Memory B cell (primary cell): ENCODE results near the gene APOH.

Experiments
- ATAC-seq: fragments of 150-1000 bp; cut with Tn5 transposase; 2 replicates; pipeline ENCODE4 v1.10.0; 2021; ENCODE audit warnings: low read depth, mild to moderate bottlenecking, moderate library complexity
- DNase-seq, 2 donors: peaks; one replicate each; pipeline ENCODE4 v3.0.0; 2022; ENCODE audit warnings: low spot score in 2 of 2
- H3K27ac Mint-ChIP-seq: one replicate; pipeline ENCODE4 v1.8.0; 2022; ENCODE audit warnings: mild to moderate bottlenecking, moderate library complexity, mixed read lengths
- H3K27me3 Mint-ChIP-seq: one replicate; pipeline ENCODE4 v1.8.0; 2022; ENCODE audit warnings: mixed read lengths
- H3K36me3 Mint-ChIP-seq: one replicate; pipeline ENCODE4 v1.8.0; 2022; ENCODE audit warnings: mild to moderate bottlenecking, mixed read lengths
- H3K4me1 Mint-ChIP-seq: one replicate; pipeline ENCODE4 v1.8.0; 2022; ENCODE audit warnings: mixed read lengths
- H3K4me3 Mint-ChIP-seq: one replicate; pipeline ENCODE4 v1.8.0; 2022; ENCODE audit warnings: mild to moderate bottlenecking, moderate library complexity, mixed read lengths
- H3K9me3 Mint-ChIP-seq: one replicate; pipeline ENCODE4 v1.8.0; 2022; ENCODE audit warnings: mixed read lengths

The APOH gene, protein sequence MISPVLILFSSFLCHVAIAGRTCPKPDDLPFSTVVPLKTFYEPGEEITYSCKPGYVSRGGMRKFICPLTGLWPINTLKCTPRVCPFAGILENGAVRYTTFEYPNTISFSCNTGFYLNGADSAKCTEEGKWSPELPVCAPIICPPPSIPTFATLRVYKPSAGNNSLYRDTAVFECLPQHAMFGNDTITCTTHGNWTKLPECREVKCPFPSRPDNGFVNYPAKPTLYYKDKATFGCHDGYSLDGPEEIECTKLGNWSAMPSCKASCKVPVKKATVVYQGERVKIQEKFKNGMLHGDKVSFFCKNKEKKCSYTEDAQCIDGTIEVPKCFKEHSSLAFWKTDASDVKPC

DNA sequence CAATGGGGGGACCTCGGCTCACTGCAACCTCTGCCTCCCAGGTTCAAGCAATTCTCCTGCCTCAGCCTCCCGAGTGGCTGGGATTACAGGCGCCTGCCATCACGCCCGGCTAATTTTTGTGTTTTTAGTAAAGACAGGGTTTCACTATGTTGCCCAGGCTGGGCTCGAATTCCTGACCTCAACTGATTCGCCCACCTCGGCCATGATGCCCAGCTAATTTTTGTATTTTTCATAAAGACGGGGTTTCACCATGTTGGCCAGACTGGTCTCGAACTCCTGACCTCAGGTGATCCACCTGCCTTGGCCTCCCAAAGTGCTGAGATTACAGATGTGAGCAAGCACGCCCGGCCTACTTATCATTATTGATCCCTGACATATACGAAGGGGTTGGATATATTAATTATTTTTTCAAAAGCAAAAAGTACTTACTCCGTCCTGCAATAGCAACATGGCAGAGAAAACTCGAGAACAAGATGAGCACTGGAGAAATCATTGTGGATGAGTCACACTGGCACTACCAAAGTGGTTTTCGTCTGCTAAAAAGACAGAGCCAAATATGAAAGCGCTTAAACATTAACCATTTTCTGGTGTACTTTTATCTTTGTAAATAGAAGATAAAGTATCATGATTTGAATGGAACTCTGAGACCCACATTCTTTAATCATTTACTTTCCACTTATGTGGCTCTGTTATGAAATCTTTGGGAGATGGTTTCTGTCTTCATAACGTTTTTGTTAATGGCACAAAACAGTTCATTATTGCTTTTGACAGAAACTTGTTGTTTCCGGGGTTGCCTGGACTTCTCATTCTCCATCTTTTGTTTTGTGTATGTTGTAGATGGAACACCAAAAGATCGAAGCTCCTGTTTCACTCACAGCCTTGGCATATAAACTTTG lies at the start of gene APOH:
Gene APOH, minus strand, starts transcription at position 529 of the 896 bp plus-strand sequence. Its CDS starts 36 bp downstream, at position 493.
- DNase-seq (no peak), ATAC-seq (no peak)
- peaks cover 8% of the 10 kb centered on the region for H3K27me3 Mint-ChIP-seq

DNA sequence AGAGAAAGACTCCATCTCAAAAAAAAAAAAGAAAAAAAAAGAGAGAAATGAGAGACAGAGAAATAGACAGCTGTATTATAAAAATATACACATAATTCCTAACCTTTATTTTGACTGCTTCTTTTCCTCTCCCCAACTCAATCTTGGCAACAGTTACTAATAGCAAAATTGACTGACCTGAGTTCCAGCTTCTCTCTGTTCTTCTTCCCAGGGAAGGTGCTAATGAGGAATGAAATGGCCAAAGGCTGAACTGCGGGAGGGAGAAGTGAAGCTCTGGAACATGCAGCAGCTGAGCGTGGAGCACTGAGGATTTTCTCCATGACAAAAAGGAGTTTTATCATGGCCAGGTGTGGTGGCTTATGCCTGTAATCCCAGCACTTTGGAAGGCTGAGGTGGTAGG lies 48.0 kb upstream of the APOH start:
- Mint-ChIP-seq H3K36me3 (no peaks in the 10 kb centered on the region), H3K9me3 (no peaks in the 10 kb centered on the region), H3K4me1 (no peaks in the 10 kb centered on the region), H3K4me3 (no peak overlapping the region), H3K27ac (no peak overlapping the region), H3K27me3 (peaks cover 6% of the 10 kb centered on the region)
- DNase-seq, result no peak
- ATAC-seq, result no peak

More for the DNA sequence above, at the start of gene APOH:
- Mint-ChIP-seq H3K36me3 (no peaks in the 10 kb centered on the region), H3K4me3 (no peak within 1 kb of the TSS), H3K27ac (no peak within 1 kb of the TSS), H3K9me3 (no peaks in the 10 kb centered on the region), H3K4me1 (no peaks in the 10 kb centered on the region)

DNA sequence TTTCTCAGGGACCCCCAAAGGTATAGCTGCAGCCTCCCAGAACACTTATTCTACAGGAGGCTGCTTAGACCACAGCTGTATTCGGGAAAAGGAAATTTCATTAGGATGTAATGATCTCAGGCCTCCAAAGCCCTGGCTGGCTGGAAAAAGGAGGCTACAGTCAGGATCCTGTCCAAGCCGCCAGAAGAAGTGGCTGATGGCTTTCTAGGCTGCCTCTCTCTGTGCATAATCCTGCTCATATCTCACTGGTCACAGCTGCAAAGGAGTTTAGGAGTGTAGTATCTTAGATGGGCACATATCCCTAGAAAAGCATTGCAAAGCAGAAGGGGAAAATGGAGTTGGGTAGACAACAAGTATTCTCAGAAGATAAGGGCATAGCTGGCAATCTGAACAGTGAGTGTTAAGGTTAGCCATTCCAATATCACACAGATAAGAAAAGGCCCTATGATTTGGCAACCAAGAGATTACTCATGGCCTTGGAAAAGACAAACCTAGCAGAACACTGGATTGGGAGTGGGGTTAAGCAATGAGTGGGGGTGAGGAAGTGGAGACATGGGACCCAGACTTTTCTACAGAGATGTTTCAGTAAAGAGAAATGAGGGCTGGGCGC lies 47.2 kb upstream of the APOH start:
- ATAC-seq (no peak), DNase-seq (no peak)
- Mint-ChIP-seq H3K4me1 (no peaks in the 10 kb centered on the region), H3K4me3 (no peak overlapping the region), H3K9me3 (peaks cover 2% of the 10 kb centered on the region), H3K27ac (no peak overlapping the region), H3K27me3 (peaks cover 6% of the 10 kb centered on the region), H3K36me3 (no peaks in the 10 kb centered on the region)

DNA sequence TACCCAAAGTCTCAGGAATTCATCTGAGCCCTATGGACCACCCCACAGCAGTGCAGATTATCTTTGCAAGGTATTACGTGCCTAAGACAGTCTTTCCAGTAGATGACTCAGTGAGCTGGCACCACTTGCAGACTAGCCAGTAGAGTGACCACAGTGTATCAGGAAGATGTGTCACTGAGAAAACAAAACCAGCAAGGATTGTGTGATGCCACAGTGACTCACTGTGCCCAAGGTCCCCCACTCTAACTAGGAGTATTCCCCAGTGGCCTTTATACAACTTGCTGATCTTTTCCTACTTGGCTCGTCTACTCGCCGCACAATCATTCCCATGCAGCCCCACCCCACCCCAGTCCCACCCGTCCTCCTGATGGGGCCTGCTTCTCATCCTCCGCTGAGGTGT lies 46.4 kb upstream of the APOH start:
- Mint-ChIP-seq H3K27me3 (peaks cover 6% of the 10 kb centered on the region), H3K4me3 (no peak overlapping the region), H3K9me3 (peaks cover 4% of the 10 kb centered on the region), H3K4me1 (no peaks in the 10 kb centered on the region), H3K36me3 (no peaks in the 10 kb centered on the region), H3K27ac (no peak overlapping the region)
- DNase-seq (no peak), ATAC-seq (no peak)

DNA sequence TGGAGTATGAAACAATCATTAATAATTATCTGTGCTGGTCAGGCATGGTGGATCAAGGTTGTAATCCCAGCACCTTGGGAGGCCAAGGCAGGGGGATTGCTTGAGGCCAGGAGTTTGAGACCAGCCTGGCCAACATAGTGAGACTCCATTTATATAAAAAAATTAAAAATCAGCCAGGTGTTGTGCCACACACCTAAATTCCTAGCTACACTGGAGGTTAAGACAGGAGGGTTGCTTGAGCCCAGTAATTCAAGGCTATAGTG lies 44.3 kb upstream of the APOH start:
- Mint-ChIP-seq H3K27me3 (peaks cover 6% of the 10 kb centered on the region), H3K4me1 (no peaks in the 10 kb centered on the region), H3K9me3 (peaks cover 6% of the 10 kb centered on the region), H3K4me3 (no peak overlapping the region), H3K27ac (no peak overlapping the region), H3K36me3 (no peaks in the 10 kb centered on the region)
- no peak for DNase-seq
- no peak for ATAC-seq

DNA sequence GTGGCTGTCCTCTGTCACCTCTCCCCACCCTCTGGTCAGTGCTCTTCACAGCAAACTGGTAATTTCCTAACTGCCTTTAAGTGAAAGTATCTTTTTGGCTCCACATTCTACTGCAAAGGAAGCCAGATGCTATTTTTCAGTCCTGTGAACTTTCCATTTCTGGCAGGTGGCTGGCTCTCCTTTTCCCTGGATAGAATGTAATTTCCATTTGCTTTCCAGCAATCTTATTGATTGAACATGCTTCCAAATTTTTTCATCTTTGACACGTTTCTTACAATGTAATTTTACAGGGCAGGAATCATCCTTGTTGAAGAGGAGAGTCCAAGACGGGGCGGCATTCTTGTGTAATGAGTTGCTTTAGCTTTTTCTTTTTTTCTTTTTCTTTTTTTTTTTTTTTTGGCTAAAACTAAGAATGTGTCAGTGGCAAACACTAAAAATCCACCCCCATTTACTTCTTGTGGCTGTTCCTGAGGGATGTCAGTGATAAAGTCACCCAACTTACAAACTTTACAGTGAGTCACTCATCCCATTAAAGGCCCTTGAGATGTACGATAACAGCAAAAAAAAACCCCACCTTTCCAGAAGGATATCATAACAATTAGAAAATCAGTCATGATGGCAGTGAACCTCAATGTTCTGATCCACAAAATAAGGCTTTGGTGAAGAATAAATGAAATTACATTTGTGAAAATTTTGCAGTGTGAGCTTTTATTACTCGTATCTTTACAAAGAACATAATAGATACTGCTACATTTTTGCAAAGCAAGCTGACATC lies 43.8 kb upstream of the APOH start:
- Mint-ChIP-seq H3K4me1 (no peaks in the 10 kb centered on the region), H3K27me3 (peaks cover 6% of the 10 kb centered on the region), H3K27ac (no peak overlapping the region), H3K9me3 (peaks cover 7% of the 10 kb centered on the region), H3K36me3 (no peaks in the 10 kb centered on the region), H3K4me3 (no peak overlapping the region)
- DNase-seq (no peak), ATAC-seq (no peak)

DNA sequence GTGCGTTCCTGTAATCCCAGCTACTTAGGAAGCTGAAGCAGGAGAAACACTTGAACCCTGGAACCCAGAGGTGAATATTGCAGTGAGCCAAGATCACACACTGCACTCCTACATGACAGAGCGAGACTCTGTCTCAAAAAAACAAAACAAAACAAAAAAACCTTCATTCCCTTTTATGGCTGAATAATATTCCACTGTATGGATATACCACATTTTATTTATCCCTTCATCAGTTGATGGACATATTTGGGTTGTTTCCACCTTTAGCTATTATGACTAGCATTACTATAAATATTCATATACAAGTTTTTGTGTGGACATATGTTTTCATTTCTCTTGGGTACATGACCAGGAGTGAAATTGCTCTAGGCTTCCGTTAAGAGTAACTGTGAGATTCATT lies 42.3 kb upstream of the APOH start:
- Mint-ChIP-seq H3K4me1 (no peaks in the 10 kb centered on the region), H3K4me3 (no peak overlapping the region), H3K27me3 (peaks cover 4% of the 10 kb centered on the region), H3K27ac (no peak overlapping the region), H3K9me3 (peaks cover 7% of the 10 kb centered on the region), H3K36me3 (no peaks in the 10 kb centered on the region)
- no peak for ATAC-seq
- DNase-seq, result no peak

DNA sequence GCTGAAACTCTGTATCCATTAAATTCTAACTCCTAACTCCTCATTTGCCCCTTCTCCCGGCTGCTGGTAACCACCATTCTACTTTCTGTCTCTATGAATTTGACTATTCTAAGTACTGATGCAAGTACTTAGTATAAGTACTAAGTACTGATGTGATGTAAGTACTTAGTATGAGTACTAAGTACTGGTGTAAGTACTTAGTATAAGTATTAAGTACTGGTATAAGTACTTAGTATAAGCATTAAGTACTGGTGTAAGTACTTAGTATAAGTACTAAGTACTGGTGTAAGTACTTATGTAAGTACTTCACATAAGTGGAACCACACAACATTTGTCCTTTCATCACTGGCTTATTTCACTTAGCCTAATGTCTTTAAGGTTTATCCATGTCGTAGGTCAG lies 40.9 kb upstream of the APOH start:
- H3K4me3 Mint-ChIP-seq, result no peak overlapping the region
- peaks cover 2% of the 10 kb centered on the region for H3K27me3 Mint-ChIP-seq
- H3K9me3 Mint-ChIP-seq, result peaks cover 7% of the 10 kb centered on the region
- H3K27ac Mint-ChIP-seq, result no peak overlapping the region
- ATAC-seq (no peak), DNase-seq (no peak)
- no peaks in the 10 kb centered on the region for H3K4me1 Mint-ChIP-seq
- no peaks in the 10 kb centered on the region for H3K36me3 Mint-ChIP-seq

DNA sequence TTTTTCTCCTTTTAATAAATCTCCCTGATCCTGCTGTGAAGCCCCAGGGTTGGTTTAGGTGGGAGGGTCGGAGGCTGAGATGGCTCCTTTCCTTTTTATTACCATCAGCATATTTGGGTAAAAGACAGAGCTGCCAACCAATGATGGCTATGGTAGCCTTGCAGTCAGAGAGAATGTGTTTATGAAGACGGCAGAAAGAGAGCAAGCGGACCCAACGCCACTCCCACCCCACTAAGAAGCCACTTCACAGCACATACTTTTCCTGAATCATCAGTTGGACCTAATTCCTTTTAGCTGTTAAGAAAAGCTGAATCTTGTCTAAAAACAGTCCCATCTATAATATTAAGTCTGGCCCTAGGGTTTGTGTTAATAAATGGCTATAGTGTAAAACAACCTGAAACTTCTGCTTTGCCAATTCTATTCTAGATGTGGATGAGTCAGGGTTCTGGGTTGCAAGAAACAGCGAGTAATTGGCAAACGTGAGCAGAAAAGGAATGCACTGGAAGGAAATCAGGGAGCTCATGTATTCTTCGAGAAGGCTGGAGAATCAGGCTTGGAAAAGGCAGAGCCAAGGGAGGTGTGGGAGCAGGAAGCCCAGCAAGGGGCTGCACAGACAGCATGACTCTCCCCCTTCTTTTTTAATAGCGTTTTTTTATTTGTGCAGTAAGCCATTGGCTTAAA lies 39.2 kb upstream of the APOH start:
- no peak for DNase-seq
- no peaks in the 10 kb centered on the region for H3K4me1 Mint-ChIP-seq
- no peak overlapping the region for H3K4me3 Mint-ChIP-seq
- peaks cover 10% of the 10 kb centered on the region for H3K9me3 Mint-ChIP-seq
- H3K27me3 Mint-ChIP-seq, result peaks cover 2% of the 10 kb centered on the region
- H3K36me3 Mint-ChIP-seq, result no peaks in the 10 kb centered on the region
- no peak for ATAC-seq
- H3K27ac Mint-ChIP-seq, result no peak overlapping the region

DNA sequence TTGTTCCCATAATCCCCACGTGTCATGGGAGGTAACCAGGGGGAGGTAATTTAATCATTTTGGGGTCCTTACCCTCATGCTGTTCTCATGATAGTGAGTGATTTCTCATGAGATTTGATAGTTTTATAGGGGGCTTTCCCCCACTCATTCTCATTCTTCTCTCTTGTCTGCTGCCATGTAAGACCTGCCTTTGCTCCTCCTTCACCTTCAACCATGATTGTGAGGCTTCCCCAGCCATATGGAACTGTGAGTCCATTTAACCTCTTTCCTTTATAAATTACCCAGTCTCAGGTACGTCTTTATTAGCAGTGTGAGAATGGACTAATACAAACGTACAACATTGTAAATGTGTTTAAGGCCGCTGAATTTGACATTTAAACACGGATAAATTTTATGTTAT lies 35.5 kb upstream of the APOH start:
- Mint-ChIP-seq H3K4me1 (no peaks in the 10 kb centered on the region), H3K27ac (no peak overlapping the region), H3K36me3 (no peaks in the 10 kb centered on the region), H3K9me3 (peaks cover 5% of the 10 kb centered on the region), H3K4me3 (no peak overlapping the region), H3K27me3 (peaks cover 4% of the 10 kb centered on the region)
- ATAC-seq (no peak), DNase-seq (no peak)

DNA sequence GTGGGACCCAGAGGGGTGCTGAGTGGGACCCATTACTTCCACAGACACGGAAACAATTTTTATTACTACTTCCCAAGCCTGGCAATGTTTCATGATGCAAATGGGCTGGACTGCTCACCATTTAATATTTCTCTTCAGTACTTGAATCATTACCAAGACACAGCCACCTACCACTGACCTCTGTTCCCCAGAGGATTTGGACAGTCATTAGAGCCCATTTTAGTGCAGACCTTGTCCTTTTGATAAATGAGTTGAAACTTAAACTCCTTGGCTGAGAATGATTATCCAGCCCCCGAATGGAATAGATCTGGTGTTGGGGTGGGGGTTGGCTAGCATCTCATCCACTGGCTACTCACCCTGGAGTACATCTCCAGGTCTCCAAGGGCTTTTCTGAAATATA lies 33.6 kb upstream of the APOH start:
- no peak for DNase-seq
- ATAC-seq, result no peak
- Mint-ChIP-seq H3K36me3 (no peaks in the 10 kb centered on the region), H3K4me1 (no peaks in the 10 kb centered on the region), H3K9me3 (peaks cover 3% of the 10 kb centered on the region), H3K27ac (no peak overlapping the region), H3K4me3 (no peak overlapping the region), H3K27me3 (peaks cover 4% of the 10 kb centered on the region)

DNA sequence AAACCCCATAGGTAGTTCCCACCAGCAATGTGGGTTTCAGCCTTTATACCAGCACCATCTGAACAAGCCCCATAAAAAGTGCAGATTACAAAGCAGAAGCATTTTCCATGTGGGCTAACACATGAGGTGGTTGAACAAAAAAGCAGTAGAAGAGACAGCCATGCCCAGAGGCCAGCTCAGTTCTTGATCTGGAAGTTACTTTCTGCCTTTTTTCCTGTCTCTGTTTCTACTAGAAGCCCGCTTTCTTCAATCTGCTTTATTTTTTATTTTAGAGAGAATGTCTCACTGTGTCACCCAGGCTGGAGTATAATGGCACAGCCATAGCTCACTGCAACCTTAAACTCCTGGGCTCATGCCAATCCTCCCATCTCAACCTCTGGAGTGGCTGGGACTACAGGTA lies 31.5 kb upstream of the APOH start:
- no peak overlapping the region for H3K4me3 Mint-ChIP-seq
- H3K27ac Mint-ChIP-seq, result no peak overlapping the region
- H3K36me3 Mint-ChIP-seq, result no peaks in the 10 kb centered on the region
- ATAC-seq, result no peak
- H3K4me1 Mint-ChIP-seq, result no peaks in the 10 kb centered on the region
- peaks cover 3% of the 10 kb centered on the region for H3K27me3 Mint-ChIP-seq
- DNase-seq, result no peak
- H3K9me3 Mint-ChIP-seq, result peaks cover 3% of the 10 kb centered on the region

DNA sequence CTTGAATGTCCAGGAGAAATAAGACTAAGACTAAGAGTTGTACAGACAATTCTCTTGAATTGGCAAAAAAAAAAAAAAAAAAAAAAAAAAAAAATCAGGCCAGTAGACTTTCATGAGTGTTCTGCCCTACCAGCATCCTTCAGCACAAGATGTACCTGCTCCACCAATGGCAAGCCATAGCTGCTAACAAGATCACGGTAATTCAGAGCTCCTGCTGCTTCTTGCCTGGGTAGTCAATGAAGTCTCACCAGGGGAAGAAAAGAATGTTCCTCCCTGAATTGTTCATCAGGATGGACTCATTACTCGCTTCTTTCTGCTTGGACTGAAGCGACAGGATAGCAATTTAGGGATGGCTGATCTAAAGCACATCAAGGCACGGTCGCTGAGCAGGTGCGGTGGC lies 31.1 kb upstream of the APOH start:
- ATAC-seq (no peak), DNase-seq (no peak)
- Mint-ChIP-seq H3K27ac (no peak overlapping the region), H3K27me3 (peaks cover 3% of the 10 kb centered on the region), H3K9me3 (peaks cover 3% of the 10 kb centered on the region), H3K4me3 (no peak overlapping the region), H3K4me1 (no peaks in the 10 kb centered on the region), H3K36me3 (no peaks in the 10 kb centered on the region)
